Measurements from ENCODE around the gene HBEGF. TPM values are rescaled to one million over a fixed set of nuclear protein-coding genes. Genes with fewer than 3 reads are reported as not detected.

Gene HBEGF
- total and polyA plus RNA-seq, 12 donors, result 0.54 to 9.8 (median 5.0) TPM

DNA sequence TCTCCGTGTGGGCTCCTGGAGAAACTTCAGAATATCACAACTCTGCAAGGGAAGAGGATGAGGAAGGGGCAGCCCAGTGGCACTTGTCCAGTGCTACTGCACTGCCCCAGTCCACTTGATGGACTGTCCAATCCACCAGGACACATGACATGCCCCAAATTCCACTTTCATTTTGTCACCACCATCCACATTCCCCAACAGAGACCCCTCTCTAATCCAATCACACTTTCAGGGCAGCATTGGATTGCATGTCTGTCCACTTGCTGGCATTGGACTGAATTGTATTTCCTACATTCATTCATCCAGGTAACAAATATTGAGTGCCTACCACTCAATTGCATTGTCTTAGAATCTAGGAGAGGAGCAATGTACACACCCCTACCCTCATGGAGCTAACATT is 14.8 kb downstream of the HBEGF start:
- no peaks in the 10 kb centered on the region for H3K9me3 ChIP-seq (replicated peaks in 1 of 3)
- H3K27ac ChIP-seq, result no peak overlapping the region
- no peak overlapping the region for H3K4me3 ChIP-seq
- H3K4me1 ChIP-seq (replicated peaks in 1 of 2), result peaks cover 0 to 12% of the 10 kb centered on the region in 2 donors
- 85 to 89% (median 88%) methylated on average over 1 of the region's 1 CpG for WGBS, 4 donors
- peaks cover 0 to 14% of the 10 kb centered on the region in 2 donors for H3K36me3 ChIP-seq (replicated peaks in 1 of 2)
- intact Hi-C loops (cut with DNase I), result loop anchor here in 1 of 2 donors (5.0 kb wide), 1 partner anchor 64 kb away; no protein-coding TSS in a partner anchor
- H3K27me3 ChIP-seq, result no peaks in the 10 kb centered on the region
- TF ChIP-seq POLR2A (IDR thresholded peaks at IDR 0.05), result no peak
- TF ChIP-seq, protein P1, sequence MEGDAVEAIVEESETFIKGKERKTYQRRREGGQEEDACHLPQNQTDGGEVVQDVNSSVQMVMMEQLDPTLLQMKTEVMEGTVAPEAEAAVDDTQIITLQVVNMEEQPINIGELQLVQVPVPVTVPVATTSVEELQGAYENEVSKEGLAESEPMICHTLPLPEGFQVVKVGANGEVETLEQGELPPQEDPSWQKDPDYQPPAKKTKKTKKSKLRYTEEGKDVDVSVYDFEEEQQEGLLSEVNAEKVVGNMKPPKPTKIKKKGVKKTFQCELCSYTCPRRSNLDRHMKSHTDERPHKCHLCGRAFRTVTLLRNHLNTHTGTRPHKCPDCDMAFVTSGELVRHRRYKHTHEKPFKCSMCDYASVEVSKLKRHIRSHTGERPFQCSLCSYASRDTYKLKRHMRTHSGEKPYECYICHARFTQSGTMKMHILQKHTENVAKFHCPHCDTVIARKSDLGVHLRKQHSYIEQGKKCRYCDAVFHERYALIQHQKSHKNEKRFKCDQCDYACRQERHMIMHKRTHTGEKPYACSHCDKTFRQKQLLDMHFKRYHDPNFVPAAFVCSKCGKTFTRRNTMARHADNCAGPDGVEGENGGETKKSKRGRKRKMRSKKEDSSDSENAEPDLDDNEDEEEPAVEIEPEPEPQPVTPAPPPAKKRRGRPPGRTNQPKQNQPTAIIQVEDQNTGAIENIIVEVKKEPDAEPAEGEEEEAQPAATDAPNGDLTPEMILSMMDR (IDR thresholded peaks at IDR 0.05), result no peak
- no peak for DNase-seq

DNA sequence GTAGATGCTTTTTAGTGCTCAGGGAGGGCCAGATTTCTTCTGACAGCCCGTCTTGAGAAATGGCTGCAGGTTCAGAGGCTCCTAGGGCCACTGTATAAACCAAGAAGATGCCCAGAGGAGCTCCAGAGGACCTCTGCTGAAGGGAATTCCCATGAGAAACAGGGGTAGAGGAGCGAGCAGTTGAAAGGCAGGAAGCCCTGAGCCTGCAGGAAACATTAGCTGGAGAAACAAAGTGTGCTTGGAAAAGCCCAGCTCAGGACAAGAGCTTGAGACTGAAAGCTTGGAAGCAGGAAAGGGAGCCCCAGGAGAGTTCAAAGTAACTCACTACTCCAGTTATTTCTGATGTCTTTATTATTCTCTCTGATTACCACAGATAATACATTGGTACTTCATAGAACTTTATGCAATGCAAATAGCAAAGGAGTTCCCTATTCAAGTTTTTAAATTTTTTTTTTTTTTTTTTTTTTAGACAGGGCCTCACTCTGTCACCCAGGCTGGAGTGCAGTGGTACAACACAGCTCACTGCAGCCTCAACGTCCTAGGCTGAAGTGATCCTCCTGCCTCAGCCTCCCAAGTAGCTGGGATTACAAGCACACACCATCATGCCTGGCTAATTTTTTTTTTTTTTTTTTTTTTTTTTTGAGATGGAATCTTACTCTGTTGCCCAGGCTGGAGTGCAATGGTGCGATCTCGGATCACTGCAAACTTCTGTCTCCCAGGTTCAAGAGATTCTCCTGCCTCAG is 16.5 kb downstream of the HBEGF start:
- Histone ChIP-seq H3K9me3 (replicated peaks in 1 of 3) (no peaks in the 10 kb centered on the region), H3K36me3 (replicated peaks in 1 of 2) (peaks cover 0 to 14% of the 10 kb centered on the region in 2 donors), H3K4me1 (replicated peaks in 1 of 2) (peaks cover 0 to 6% of the 10 kb centered on the region in 2 donors), H3K27me3 (no peaks in the 10 kb centered on the region), H3K4me3 (no peak overlapping the region), H3K27ac (no peak overlapping the region)
- TF ChIP-seq POLR2A (IDR thresholded peaks at IDR 0.05), result no peak
- TF ChIP-seq, protein P1 (IDR thresholded peaks at IDR 0.05), result no peak
- 74 to 81% (median 76%) methylated on average over 5 of the region's 5 CpGs for WGBS, 4 donors
- no peak for DNase-seq
- intact Hi-C loops (cut with DNase I), result loop anchor here in 1 of 2 donors (5.0 kb wide), 1 partner anchor 63 kb away; no protein-coding TSS in a partner anchor

DNA sequence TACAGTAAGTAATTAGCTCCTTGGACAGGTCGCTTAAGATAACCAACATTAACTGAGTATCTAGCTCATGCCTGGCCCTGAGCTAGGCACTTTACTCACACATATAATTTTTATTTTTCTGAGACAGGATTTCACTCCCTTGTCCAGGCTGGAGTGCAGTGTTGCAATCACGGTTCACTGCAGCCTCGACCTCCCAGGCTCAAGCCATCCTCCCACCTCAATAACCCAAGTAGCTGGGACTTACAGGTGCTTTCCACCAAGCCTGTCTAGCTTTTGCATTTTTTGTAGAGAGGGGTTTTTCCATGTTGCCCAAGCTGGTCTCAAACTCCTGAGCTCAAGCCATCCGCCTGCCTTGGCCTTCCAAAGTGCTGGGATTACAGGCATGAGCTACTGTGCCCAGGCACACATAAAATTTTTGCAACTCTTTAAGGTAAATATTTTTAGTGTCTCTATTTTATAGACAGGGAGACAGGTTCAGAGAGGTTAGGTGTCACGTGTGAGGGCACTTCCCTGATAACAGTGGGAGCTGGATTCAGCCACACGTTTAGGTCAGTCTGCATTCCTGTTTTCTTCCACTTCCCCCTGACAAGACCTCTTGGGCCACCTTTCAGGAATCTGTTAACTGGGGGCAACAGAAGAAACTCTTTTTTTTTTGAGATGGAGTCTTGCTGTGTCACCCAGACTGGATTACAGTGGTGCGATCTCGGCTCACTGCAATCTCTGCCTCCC is 18.2 kb downstream of the HBEGF start:
- no peaks in the 10 kb centered on the region for H3K9me3 ChIP-seq (replicated peaks in 1 of 3)
- peaks cover 0 to 5% of the 10 kb centered on the region in 2 donors for H3K36me3 ChIP-seq (replicated peaks in 1 of 2)
- H3K4me1 ChIP-seq (replicated peaks in 1 of 2), result peaks cover 11 to 23% of the 10 kb centered on the region in 2 donors
- no peaks in the 10 kb centered on the region for H3K27me3 ChIP-seq
- no peak overlapping the region for H3K27ac ChIP-seq
- 84 to 88% (median 85%) methylated on average over 8 of the region's 8 CpGs for WGBS, 4 donors
- TF ChIP-seq, protein P1 (IDR thresholded peaks at IDR 0.05), result no peak
- TF ChIP-seq POLR2A (IDR thresholded peaks at IDR 0.05), result no peak
- H3K4me3 ChIP-seq, result no peak overlapping the region
- no peak for DNase-seq
- intact Hi-C loops (cut with DNase I), result no loop called here

DNA sequence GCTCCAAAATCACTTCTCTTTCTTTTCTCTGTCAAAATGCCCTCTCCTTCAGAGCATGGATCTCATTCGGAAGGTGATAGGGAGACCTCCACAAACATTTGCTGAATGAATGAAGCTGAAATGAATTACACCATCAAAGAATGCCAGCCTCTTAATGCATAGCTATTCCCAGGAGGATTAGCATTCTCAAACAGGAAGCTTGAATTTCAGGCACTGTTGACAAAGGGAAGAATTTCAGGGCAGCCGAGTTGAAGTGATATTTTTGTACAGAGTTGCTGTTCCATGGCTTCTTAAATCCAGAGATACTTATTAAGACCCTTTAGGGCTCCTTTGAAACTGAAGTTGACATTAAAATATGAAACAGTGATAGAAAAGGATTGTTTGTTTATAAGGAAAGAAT is 18.8 kb downstream of the HBEGF start:
- Histone ChIP-seq H3K4me3 (no peak overlapping the region), H3K4me1 (replicated peaks in 1 of 2) (peaks cover 17 to 29% of the 10 kb centered on the region in 2 donors), H3K27ac (no peak overlapping the region), H3K36me3 (replicated peaks in 1 of 2) (peaks cover 0 to 2% of the 10 kb centered on the region in 2 donors), H3K27me3 (no peaks in the 10 kb centered on the region), H3K9me3 (replicated peaks in 1 of 3) (no peaks in the 10 kb centered on the region)
- intact Hi-C loops (cut with DNase I), result no loop called here
- WGBS, 4 donors, result 58 to 65% (median 59%) methylated on average over 2 of the region's 2 CpGs
- DNase-seq, result no peak
- TF ChIP-seq POLR2A (IDR thresholded peaks at IDR 0.05), result no peak
- TF ChIP-seq, protein P1 (IDR thresholded peaks at IDR 0.05), result no peak
